Left renal pelvis (tissue), 4 donors: Measurements from ENCODE around the gene GPX1. TPM values are rescaled to one million over a fixed set of nuclear protein-coding genes. Genes with fewer than 3 reads are reported as not detected.
"Not testable (repeated sequence)": the region's sequence is repeated elsewhere in the genome, so short reads cannot be mapped to it uniquely, and the experiment has no call there.

Source experiments
- DNase-seq, 4 donors: peaks; one replicate each; pipeline ENCODE4 v3.0.0-alpha.2; 2013; ENCODE audit warnings: low read depth in 4 of 4, low spot score in 3 of 4
- polyA plus RNA-seq, 4 donors: library from polyadenylated mRNA; unstranded; fragments of 120-200 nt; gene quantifications; one replicate each; pipeline ENCODE4 v1.2.1, GENCODE V29; 2013; ENCODE audit not compliant: insufficient read length in 4 of 4

The GPX1 gene
- polyA plus RNA-seq, 4 donors: 89.5 to 175 (median 107) TPM

DNA sequence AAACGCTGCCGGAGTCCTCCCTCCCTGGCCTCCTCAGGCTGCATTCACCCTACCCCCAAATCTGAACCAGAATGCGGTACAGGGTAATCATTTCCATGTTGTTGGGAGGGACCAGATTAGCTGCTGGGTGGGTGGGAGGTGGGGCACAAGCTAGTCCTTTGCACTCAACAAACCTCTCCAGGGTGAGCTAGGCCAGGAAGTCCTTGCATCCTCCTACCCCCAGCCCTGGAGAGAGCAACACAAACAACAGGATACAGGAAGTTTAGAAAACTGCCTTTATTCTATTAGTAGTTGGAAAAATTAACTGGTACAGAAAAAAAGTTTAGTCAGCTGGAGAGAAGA, 702 bp upstream of the GPX1 start:
- no peak for DNase-seq

DNA sequence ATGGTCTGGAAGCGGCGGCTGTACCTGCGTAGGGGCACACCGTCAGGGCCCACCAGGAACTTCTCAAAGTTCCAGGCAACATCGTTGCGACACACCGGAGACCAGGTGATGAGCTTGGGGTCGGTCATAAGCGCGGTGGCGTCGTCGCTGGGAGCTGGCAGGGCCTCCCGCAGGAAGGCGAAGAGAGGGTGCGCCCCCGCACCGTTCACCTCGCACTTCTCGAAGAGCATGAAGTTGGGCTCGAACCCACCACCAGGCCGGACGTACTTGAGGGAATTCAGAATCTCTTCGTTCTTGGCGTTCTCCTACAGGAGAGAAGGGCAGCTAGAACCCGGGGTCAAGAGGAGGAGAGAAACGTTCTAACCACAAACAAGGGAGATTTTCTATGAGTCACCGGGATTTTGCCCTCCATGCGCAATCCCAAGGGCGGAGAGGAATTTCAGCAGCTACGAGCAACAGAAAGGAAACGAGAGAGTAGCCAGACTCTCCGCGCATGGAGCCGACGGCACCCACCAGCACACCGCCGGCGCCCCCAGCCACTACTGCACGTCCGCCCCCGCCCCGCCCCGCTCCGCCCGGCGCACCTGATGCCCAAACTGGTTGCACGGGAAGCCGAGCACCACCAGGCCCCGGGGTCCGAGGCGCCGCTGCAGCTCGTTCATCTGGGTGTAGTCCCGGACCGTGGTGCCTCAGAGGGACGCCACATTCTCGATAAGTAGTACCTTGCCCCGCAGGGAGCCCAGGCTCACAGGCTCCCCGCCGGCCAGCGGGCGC, 523 bp downstream of the GPX1 start:
- not testable (repeated sequence) for DNase-seq

DNA sequence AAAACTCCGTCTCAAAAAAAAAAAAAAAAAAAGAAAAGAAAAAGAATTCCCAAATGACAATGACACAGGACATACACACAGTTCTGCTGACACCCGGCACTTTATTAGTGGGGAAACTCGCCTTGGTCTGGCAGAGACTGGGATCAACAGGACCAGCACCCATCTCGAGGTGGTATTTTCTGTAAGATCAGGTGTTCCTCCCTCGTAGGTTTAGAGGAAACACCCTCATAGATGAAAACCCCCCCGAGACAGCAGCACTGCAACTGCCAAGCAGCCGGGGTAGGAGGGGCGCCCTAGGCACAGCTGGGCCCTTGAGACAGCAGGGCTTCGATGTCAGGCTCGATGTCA, 1.1 kb downstream of the GPX1 start:
- not testable (repeated sequence) for DNase-seq

DNA sequence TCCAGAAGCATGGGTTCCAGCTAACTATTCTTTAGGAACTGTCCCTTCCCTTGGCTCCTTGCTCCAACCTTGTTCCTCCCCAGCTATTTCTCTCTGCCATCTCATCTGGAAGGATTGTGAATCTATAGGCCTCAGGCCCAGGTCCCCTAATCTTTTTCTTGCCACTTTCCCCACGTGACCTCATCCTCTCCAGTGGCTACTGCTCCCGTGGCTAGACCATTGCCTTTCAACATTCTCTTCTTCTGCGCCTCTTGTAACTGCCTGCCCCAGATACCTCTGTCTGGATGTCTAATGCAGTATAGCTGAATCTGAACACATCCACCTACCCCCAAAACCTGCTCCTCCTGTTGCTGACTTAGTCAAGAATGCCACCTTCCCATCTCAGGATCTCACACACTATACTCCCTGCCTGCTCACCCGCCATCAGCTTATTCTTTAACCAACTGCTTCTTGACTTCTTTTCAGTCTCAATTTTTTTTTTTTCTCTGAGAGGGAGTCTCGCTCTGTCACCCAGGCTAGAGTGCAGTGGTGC, 5.2 kb downstream of the GPX1 start:
- no peak for DNase-seq

DNA sequence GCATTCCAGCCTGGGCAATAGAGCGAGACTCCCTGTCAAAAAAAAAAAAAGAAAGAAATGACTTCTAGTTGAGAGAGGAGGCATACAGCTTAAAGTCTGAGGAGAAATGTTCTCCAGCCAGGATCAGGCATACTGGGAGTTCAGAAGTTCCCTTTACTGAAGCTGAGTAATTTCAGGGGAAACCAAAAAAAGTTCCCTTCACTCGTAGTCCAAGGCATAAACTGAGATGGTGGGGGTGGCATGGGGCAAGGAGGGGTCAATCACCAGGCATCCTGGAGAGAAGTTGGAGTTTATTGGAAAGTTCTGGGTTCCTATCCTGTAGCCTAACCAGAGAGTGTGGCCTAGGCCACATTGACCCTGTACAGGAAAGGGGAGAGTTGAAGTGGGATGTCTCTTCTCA, 5.9 kb downstream of the GPX1 start:
- DNase-seq: no peak

DNA sequence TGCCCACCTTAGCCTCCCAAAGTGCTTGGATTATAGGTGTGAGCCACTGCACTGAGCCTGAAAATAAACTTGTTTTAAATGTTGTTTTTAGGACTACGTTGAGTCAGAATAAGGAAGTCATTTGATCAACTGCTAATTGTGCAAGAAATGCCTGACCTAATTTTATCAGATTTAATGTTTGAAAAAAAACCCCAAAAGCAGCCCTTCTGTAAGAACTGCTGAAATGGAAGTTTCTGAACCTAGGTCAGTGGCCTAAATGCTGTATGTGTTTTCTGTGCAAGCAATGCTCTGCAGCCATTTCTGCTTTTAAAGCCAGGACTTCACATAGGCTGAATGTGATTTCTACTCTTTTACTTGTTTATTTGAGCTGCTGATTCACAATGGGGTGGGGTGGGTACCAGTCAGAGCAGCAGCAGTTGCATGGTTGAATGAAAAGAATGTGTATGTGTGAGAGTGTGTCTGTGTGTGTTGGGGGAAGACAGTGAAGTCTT, 6.6 kb downstream of the GPX1 start:
- no peak for DNase-seq

DNA sequence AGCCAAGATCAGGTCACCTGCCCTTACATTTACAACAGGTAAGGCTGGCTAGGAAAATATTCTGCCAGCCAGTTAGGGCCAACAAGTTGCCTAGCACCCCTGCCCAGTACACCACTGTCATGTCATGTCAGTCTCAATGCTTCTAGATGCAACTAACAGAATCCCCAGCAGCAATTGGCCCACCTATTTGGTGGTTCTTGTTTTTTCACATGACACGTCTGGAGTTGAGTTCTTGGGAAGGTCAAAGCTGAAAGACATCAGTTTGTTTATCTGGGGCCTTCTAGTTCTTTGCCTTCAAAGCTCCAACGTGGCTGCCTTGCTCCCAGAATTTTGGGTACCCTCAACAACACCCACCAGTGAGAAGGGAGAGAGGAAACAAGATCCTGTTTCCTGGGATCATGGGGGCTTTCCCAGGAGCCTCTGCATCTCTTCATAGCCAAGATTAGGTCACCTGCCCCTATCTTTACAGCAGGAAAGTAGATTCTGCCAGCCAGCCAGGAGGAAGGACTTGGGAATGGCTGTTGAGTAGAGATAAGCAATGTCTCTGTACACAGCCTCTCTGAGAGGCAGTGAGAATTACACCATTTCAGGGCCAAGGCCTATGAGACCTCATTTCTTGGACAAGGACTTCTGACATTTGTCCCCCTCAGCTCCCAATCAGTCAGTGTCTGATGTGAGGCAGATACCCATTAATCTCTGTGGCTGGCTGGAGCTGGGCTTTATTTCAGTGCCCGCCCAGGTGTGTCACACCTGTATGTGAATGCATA, 8.6 kb downstream of the GPX1 start:
- DNase-seq: no peak

DNA sequence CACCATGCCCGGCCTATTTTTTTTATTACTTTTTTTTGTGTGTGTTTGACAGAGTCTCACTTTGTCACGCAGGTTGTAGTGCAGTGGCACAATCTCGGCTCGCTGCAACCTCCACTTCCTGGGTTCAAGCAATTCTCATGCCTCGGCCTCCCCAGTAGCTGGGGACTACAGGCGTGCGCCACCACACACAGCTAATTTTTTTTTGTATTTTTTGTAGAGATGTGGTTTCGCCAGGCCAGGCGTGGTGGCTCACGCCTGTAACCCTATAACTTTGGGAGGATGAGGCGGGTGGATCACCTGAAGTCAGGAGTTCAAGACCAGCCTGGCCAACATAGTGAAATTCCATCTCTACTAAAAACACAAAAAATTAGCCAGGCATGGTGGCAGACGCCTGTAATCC, 9.8 kb downstream of the GPX1 start:
- DNase-seq: not testable (repeated sequence)

DNA sequence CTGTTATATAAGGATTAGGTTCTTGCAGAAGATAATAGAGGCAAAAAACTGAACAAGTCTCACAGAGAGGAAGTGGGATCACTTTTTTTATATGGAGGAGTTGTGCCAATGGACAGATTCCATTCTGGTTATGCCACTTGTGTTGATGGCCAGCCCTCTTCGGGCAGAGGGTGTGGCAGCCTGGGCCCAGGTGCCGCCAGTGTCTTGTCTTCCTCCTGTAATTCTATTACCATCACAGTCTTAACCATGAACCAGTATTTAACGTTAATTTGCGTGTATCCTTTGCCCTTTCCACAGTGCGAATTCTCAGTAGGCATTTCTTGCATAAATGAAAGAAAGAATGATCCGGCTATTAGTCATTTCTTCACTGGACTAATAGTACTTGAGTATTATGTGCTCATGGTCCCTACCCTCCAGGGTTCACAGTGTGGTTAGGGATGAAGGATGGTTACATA, 11.3 kb downstream of the GPX1 start:
- no peak for DNase-seq

DNA sequence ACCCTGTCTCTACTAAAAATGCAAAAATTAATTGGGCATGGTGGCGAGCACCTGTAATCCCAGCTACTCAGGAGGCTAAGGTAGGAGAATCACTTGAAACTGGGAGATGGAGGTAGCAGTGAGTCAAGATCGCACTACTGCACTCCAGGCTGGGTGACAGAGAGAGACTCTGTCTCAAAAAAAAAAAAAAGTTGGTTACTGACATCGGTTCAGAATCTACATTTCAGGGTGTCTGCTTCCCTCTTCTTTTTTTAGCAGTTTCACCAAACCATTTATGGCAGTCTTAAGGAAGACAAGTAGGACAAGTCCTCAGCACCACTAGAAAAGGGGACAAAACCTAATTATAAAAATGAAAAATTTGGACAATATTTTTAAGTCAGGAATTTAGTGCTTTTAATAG, 15.0 kb downstream of the GPX1 start:
- no peak for DNase-seq

DNA sequence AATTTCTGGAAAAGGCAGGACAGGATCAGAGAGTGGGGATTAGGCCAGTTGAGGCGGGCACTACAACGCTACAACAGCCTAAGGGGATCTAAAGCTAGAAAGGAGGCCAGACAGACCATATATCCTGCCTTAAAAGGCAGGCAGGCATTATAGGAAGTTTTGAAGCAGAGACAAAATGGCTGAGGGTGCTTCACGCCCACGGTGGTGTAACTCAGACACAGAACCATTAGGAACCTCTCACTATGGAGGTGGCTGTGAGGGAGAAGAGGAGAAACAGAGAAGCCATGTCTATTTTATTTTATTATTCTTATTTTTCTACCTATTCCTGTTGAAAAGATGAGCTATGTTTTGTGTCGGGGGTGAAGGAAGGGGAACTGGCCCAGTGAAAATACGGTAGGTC, 16.2 kb downstream of the GPX1 start:
- no peak for DNase-seq

DNA sequence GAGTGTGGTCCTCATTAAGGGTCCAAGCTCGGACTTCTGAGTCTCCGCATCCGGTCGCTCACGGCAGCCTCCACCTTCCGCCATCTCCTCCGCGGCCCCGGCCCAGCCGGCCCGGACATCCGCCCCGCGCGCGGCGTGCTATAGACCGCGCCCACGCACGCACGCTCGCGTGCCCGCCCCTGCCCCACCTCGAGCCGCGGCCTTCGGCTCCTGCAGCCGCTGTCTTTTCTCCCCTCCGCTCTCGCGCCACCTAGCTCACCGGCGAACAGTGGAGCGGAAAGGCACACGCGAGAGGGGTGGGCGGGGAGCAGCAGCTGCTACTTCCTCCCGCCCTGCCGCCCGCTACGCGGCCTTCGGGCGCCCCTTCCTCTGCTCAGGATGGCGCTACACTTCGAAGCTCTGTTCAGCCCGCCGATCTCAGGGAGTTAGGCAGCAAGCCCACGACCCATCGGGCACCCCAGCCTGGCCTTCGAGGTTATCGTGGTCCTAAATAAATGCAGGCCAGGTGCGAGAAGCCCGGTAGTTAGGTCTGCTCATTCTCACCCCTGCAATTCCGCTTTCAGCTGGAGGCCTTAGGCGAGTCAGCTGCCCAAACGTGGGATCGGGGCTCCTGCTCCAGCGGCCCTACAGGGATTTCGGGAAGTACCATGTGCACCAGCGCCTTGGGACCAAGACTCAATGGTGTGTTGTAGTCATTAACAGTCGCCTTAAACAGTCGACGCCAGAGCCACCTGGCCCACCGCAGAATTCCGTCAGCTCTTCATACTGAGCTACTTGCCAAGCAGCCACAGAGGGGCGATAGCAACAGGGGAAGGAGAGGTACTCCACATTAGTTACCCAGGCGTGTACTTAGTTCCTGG, 18.0 kb downstream of the GPX1 start, which contains the start of gene USP4:
Gene USP4, minus strand, starts transcription at position 113 of the 860 bp plus-strand sequence. Its CDS starts 29 bp downstream, at position 84.
- DNase-seq: peak; percentile 77 to 84 (median 82)

DNA sequence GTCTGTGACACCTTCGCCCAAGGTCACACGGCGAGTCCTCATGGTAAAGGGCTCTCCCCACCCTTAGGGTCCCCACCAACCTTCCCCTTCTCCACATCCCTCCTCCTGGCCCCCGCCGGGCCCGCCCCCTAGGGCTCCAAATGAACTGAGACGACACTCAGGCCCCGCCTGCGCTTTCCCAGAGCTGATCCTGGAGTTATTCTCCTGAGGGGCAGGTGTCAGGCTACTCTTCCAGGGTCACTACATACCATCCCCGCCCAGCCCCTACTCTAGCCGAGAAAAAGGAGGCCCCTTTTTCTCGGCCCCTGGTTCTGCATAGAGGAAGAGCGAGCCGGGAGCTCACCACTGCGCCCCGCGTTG, 18.6 kb downstream of the GPX1 start:
- DNase-seq: no peak

DNA sequence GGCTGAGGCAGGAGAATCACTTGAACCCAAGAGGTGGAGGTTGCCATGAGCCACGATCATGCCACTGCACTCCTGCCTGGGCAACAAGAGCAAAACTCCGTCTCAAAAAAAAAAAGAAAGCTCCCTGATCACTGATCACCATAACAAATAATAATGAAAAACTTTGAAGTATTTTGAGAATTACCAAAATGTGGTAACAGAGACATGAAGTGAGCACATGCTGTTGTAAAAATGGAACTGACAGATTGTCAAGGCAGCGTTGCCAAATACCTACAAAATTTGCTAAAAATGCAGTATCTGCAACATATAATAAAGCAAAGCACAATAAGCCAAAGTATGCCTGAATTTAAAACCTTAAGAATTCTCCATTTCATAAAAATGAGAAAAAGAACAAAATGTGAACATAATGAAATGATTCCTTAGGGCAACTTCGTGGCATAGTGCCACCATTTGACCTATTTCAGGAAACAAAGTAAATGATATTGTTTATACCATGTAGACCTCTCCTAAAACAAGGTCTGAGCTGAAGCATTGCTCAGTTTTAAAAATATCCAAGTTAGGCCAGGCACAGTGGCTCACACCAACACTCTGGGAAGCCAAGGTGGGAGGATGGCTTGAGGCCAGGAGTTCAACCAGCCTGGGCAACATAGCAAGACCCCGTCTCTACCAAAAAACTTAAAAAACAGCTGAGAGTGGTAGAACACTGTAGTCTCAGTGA, 24.1 kb downstream of the GPX1 start:
- no peak for DNase-seq

DNA sequence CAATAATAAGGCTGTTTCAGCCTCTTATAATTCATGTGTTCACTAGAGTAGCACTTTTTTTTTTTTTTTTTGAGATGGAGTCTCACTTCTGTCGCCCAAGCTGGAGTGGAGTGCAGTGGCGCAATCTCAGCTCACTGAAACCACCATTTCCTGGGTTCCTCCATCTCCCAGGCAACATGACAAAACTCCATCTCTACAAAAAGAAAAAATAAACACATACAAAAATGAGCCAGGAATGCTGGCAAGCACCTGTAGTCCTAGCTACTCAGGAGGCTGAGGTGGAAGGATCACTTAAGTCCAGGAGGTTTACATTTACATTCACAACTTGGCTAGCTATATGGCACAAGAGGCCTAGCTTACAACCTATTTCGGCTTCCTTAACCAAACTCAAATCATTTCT, 25.1 kb downstream of the GPX1 start:
- DNase-seq: no peak

DNA sequence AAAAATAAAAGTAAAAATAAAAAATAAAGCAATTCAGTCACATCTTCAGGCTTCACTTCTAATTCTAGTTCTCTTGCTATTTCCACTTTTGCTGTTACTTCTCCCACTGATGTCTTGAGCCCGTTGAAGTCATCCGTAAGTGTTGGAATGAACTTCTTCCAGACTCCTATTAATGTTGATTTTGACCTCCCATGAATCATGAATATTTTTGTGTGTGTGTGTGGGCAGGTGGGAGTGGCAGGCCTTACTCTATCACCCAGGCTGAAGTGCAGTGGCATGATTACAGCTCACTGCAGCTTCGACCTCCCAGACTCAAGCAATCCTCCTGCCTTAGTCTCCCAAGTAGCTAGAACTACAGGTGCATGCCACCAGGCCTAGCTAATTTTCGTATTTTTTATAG, 29.0 kb downstream of the GPX1 start:
- no peak for DNase-seq

DNA sequence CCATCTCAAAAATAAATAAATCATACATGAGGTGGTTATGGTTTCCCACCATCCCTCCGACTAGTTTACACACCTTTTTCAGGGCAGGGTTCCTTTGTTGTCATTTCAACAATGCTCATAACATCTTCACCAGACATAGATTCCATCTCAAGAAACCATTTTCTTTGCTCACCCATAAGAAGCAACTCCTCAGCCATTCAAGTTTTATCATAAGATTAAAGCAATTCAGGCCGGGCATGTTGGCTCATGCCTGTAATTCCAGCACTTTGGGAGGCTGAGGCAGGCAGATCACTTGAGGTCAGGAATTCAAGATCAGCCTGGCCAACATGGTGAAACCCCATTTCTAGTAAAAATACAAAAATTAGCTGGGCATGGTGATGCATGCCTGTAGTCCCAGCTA, 29.8 kb downstream of the GPX1 start:
- not testable (repeated sequence) for DNase-seq

DNA sequence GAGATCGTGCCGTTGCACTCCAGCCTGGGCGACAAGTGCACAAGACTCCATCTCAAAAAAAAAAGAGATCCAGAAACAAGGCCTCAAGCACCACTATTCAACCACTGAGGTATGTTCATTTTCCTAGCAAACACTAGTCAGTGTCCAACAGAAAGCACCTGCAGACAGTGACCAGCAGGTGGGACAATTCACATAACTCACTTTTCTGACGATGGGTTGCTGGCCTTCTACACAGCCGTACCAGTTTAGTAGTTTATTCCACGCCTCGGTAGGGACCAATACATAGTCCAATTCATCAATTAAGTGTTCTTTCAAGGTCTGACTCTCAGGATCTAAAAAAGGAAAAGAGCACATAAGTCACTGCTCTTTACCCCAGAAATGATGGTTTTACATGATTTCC, 30.7 kb downstream of the GPX1 start:
- no peak for DNase-seq

DNA sequence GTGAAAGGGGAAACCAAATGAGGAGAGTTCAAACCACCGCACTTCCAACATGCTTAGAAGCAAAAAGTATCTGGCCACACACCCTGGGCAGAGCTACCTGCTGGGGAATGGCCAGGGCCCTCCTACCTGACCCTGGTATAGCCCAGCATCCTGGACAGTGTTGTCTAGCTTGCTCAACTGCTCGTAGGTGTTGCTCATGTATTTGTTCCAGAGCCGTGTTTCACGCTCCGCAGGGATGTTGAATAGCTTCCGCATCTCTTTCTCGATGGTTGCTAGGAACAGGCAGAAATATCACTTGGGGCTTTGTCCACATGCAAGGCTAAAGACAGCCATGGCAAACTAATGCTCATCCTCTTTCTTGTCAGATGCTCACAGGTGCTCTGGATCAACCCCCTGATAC, 33.4 kb downstream of the GPX1 start:
- DNase-seq: no peak
